Measurements from ENCODE around the gene MRGPRF.

Gene MRGPRF

DNA sequence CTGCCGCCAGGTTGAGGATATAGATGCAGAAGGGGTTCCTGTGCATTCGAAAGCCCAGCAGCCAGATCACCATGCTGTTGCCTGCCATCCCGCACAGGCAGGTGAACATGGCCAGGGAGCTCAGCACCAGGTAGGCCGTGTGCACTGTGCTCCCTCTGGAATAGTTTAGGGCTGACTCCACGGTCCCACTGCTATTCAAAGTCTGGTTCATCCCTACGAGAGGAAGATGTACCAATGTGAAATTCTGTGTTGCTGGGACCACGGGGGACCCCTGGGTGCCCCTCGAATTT lies 32.3 kb downstream of the MRGPRF start, which contains the start of gene MRGPRD:
TSS of gene MRGPRD (minus strand) at position 211 of the 290 bp plus-strand sequence. CDS start at position 211, 0 bp downstream.
- no peak for TF ChIP-seq POLR2AphosphoS5 (IDR thresholded peaks at IDR 0.05; ENCODE audit: low read depth, low read length)
- TF ChIP-seq FOXP2 (optimal IDR thresholded peaks at IDR 0.05; ENCODE audit: borderline replicate concordance, extremely low read depth, extremely low read length, insufficient read depth), result no peak
- TF ChIP-seq SIN3A (IDR thresholded peaks at IDR 0.05; ENCODE audit: borderline replicate concordance, insufficient read depth, low read length), result no peak
- TF ChIP-seq, protein P1, sequence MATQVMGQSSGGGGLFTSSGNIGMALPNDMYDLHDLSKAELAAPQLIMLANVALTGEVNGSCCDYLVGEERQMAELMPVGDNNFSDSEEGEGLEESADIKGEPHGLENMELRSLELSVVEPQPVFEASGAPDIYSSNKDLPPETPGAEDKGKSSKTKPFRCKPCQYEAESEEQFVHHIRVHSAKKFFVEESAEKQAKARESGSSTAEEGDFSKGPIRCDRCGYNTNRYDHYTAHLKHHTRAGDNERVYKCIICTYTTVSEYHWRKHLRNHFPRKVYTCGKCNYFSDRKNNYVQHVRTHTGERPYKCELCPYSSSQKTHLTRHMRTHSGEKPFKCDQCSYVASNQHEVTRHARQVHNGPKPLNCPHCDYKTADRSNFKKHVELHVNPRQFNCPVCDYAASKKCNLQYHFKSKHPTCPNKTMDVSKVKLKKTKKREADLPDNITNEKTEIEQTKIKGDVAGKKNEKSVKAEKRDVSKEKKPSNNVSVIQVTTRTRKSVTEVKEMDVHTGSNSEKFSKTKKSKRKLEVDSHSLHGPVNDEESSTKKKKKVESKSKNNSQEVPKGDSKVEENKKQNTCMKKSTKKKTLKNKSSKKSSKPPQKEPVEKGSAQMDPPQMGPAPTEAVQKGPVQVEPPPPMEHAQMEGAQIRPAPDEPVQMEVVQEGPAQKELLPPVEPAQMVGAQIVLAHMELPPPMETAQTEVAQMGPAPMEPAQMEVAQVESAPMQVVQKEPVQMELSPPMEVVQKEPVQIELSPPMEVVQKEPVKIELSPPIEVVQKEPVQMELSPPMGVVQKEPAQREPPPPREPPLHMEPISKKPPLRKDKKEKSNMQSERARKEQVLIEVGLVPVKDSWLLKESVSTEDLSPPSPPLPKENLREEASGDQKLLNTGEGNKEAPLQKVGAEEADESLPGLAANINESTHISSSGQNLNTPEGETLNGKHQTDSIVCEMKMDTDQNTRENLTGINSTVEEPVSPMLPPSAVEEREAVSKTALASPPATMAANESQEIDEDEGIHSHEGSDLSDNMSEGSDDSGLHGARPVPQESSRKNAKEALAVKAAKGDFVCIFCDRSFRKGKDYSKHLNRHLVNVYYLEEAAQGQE (IDR thresholded peaks at IDR 0.05; ENCODE audit: insufficient read depth in 1 of 2, low read depth in 2 of 2, low read length in 2 of 2), result no peak
- no peak for TF ChIP-seq TAF1 (IDR thresholded peaks at IDR 0.05; ENCODE audit: borderline replicate concordance, insufficient read depth, low read length)

DNA sequence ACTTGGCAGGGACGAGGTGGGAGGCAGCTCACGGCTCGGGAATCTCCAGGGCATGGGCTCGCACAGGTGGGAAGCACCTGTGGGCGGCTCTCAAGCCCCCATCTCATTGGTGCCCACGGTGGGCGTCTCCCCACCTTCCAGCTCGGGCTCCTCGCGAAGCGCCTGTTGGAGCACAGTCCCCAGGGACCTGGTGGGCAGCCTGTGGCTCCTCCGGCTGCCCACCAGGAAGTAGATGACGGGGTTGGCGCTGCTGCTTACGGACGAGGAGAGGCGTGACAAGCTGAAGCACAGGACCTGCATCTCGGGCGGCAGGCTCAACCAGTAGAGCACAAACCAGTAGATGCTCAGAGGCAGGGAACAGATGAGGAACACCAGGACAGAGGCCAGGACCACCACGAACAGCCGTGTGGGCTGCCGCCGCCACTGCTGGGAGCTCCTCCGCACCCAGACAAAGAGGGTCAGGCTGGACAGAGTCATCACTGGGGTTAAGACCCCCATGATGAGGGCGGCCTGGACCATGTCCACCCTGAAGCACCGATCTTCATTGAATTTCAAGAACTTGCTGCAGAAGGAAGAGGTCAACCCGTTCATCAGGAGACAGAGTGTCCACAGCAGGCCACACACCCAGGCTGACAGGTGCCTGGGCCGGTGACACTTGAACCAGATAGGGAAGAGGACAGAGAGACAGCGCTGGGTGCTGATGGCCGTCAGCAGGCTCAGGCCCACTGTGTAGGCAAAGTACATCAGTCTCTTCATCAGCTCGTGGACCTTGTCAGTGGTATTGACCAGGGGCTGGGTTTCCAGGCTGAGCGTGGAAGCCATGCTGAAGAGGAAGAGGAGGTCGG lies 32.9 kb downstream of the MRGPRF start:
- TF ChIP-seq FOXP2 (optimal IDR thresholded peaks at IDR 0.05; ENCODE audit: borderline replicate concordance, extremely low read depth, extremely low read length, insufficient read depth) (no peak), SIN3A (IDR thresholded peaks at IDR 0.05; ENCODE audit: borderline replicate concordance, insufficient read depth, low read length) (no peak), TAF1 (IDR thresholded peaks at IDR 0.05; ENCODE audit: borderline replicate concordance, insufficient read depth, low read length) (no peak), POLR2AphosphoS5 (IDR thresholded peaks at IDR 0.05; ENCODE audit: low read depth, low read length) (no peak)
- TF ChIP-seq, protein P1 (IDR thresholded peaks at IDR 0.05; ENCODE audit: insufficient read depth in 1 of 2, low read depth in 2 of 2, low read length in 2 of 2), result no peak

DNA sequence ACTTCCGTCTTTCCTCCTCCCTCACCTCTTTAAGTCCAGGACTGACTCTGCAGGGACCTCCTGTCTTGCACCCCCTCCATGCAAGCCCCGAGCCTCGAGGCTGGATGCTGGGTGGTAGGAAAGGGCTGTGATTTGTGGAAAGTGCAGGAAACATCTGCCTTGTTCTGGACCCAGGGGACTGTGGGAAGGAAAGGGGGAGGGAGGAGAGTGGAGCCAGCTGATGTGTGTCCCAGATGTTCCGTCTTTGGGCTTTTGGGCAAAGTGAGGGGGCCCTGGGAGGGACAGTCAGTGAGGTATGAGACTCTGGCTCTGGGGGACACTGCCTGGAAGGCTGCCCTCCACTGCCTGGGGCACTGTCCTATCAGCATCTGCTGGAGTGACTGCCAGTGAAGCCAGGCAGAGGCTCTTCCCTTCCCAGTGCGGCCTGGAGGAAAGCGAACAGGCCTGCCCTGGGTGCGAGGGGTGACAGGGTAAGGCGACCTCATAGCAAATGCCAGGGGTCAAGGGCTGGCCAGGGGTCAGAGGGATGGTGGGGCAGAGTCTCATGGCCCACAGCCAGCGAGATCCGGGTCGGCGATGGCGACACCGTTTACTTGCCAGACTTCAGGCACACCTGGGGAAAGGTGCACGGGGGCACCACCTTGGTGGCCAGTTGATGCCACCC lies 34.0 kb downstream of the MRGPRF start:
- TF ChIP-seq, protein P1 (IDR thresholded peaks at IDR 0.05; ENCODE audit: insufficient read depth in 1 of 2, low read depth in 2 of 2, low read length in 2 of 2), result no peak
- TF ChIP-seq TAF1 (IDR thresholded peaks at IDR 0.05; ENCODE audit: borderline replicate concordance, insufficient read depth, low read length) (no peak), POLR2AphosphoS5 (IDR thresholded peaks at IDR 0.05; ENCODE audit: low read depth, low read length) (no peak)

DNA sequence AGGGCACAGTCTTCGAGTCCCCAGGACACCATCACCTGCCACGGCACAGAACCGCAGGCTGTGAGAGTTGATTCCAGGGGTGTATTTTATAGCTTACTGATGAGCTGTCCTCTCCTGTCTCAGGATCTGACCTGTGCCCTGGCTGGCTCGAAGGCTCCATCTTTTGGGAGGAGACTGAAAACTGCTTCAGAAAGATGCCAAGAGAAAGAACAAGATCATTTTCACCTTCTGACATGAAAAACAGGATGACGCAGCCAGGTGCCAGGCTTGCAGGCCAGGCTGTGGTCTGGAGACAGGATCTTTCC lies 34.5 kb downstream of the MRGPRF start:
- no peak for TF ChIP-seq POLR2AphosphoS5 (IDR thresholded peaks at IDR 0.05; ENCODE audit: low read depth, low read length)
- no peak for TF ChIP-seq SIN3A (IDR thresholded peaks at IDR 0.05; ENCODE audit: borderline replicate concordance, insufficient read depth, low read length)
- TF ChIP-seq FOXP2 (optimal IDR thresholded peaks at IDR 0.05; ENCODE audit: borderline replicate concordance, extremely low read depth, extremely low read length, insufficient read depth), result no peak
- no peak for TF ChIP-seq TAF1 (IDR thresholded peaks at IDR 0.05; ENCODE audit: borderline replicate concordance, insufficient read depth, low read length)
- TF ChIP-seq, protein P1 (IDR thresholded peaks at IDR 0.05; ENCODE audit: insufficient read depth in 1 of 2, low read depth in 2 of 2, low read length in 2 of 2), result no peak

Measured in PFSK-1 (cell line).